ENCODE data around the gene SMYD3.

- TF ChIP-seq CTCF (IDR thresholded peaks at IDR 0.05) (no peak), EZH2 (IDR thresholded peaks at IDR 0.05; ENCODE audit: borderline replicate concordance, insufficient read depth, low read depth, low read length, poor library complexity, severe bottlenecking) (no peak)
Measured at GRCh38 chr1:245893025-245893424, 614.1 kb downstream of the SMYD3 start.
